PC-3 (cell line): ENCODE data around the gene GNB5. TPM values are rescaled to one million over a fixed set of nuclear protein-coding genes. Genes with fewer than 3 reads are reported as not detected.

Experiments
- ATAC-seq: fragments of 200-7000 bp; cut with Tn5 transposase; 2 replicates; pipeline ENCODE4 v1.9.1; 2020; ENCODE audit warnings: mild to moderate bottlenecking, moderate library complexity
- BruUV-seq: library from RNA; stranded (reverse); fragments of 400-500 nt; replicated peaks from 2 replicates; lab custom pipeline; 2021; lab: Mats Ljungman, UMichigan
- CTCF ChIA-PET: fragments of 300-600 bp; sonication (Branson Sonifier 250); formaldehyde crosslinking; loops from one replicate; lab custom pipeline; 2022; ENCODE audit warnings: antibody characterized with exemption; lab: Charles Lee
- POLR2A ChIA-PET: fragments of 300-600 bp; sonication (Branson Sonifier 250); formaldehyde crosslinking; loops from one replicate; lab custom pipeline; 2022; ENCODE audit warnings: antibody characterized with exemption; ENCODE audit not compliant: unreplicated experiment; lab: Charles Lee
- DNase-seq: peaks from one replicate; pipeline ENCODE4 v3.0.0-alpha.2; 2015
- H2AFZ ChIP-seq: fragments of 300-600 bp; sonication (generic); 2 replicates; pipeline ENCODE4 v1.6.0; 2016; ENCODE audit warnings: antibody characterized with exemption, low read length
- H3F3A ChIP-seq: fragments of 300-600 bp; sonication (generic); one replicate; pipeline ENCODE4 v1.6.0; 2017; ENCODE audit warnings: antibody characterized with exemption, low read length, control low read depth, mild to moderate bottlenecking; ENCODE audit not compliant: unreplicated experiment
- H3K27ac ChIP-seq: fragments of 300-600 bp; sonication (generic); 2 replicates; pipeline ENCODE4 v1.5.1; 2016; ENCODE audit warnings: mild to moderate bottlenecking, low read length
- H3K27me3 ChIP-seq: fragments of 300-600 bp; sonication (generic); 2 replicates; pipeline ENCODE4 v1.6.1; 2016; ENCODE audit warnings: low read length, mixed read lengths
- H3K36me3 ChIP-seq: fragments of 300-600 bp; sonication (generic); 2 replicates; pipeline ENCODE4 v1.6.1; 2016; ENCODE audit warnings: low read depth, mixed run types, low read length, mixed read lengths
- H3K4me1 ChIP-seq: fragments of 300-600 bp; sonication (generic); 2 replicates; pipeline ENCODE4 v1.5.1; 2016; ENCODE audit warnings: low read length; ENCODE audit not compliant: insufficient read depth
- H3K4me2 ChIP-seq: fragments of 300-600 bp; sonication (generic); 2 replicates; pipeline ENCODE4 v1.6.0; 2016; ENCODE audit warnings: low read length
- H3K4me3 ChIP-seq: fragments of 300-600 bp; sonication (generic); 2 replicates; pipeline ENCODE4 v1.5.1; 2016; ENCODE audit warnings: mild to moderate bottlenecking, low read length, mixed read lengths
- H3K79me2 ChIP-seq: fragments of 300-600 bp; sonication (generic); 2 replicates; pipeline ENCODE4 v1.6.1; 2017; ENCODE audit warnings: low read length, mixed read lengths
- H3K9ac ChIP-seq: fragments of 300-600 bp; sonication (generic); 2 replicates; pipeline ENCODE4 v1.6.0; 2016; ENCODE audit warnings: mild to moderate bottlenecking, low read length
- H3K9me2 ChIP-seq: fragments of 300-600 bp; sonication (generic); replicated peaks from 2 replicates; pipeline ENCODE4 v1.6.1; 2016; ENCODE audit warnings: mixed run types, low read length, mixed read lengths
- H3K9me3 ChIP-seq: fragments of 300-600 bp; sonication (generic); 2 replicates; pipeline ENCODE4 v1.6.1; 2016; ENCODE audit warnings: low read length, mixed read lengths
- H4K20me1 ChIP-seq: fragments of 300-600 bp; sonication (generic); 2 replicates; pipeline ENCODE4 v1.6.1; 2016; ENCODE audit warnings: low read length, mixed read lengths
- CTCF ChIP-seq: fragments of 300-600 bp; sonication (generic); conservative IDR thresholded peaks from 2 replicates; pipeline ENCODE4 v1.5.1; 2017; ENCODE audit warnings: antibody characterized with exemption, low read depth, mild to moderate bottlenecking, low read length
- EZH2 ChIP-seq: fragments of 300-600 bp; sonication (generic); IDR thresholded peaks from one replicate; pipeline ENCODE4 v1.6.1; 2017; ENCODE audit warnings: antibody characterized with exemption, mild to moderate bottlenecking, low read length; ENCODE audit not compliant: unreplicated experiment
- EZH2phosphoT487 ChIP-seq: fragments of 300-600 bp; sonication (generic); IDR thresholded peaks from 2 replicates; pipeline ENCODE4 v1.6.1; 2018; ENCODE audit warnings: mild to moderate bottlenecking, antibody characterized with exemption, low read length, borderline replicate concordance
- intact Hi-C: fragments of 100-400 bp; cut with micrococcal nuclease; formaldehyde crosslinking; loops from 2 replicates; pipeline ENCODE4 v1.9.0; 2023
- total RNA-seq: library from RNA; depleted of rRNA; stranded (reverse); fragments of >200 nt; gene quantifications from 2 replicates; pipeline ENCODE4 v1.2.3, GENCODE V29; 2014

The GNB5 gene
- total RNA-seq, 1 experiment from 2014 or later, result 49.3 TPM

- H3K9me2 ChIP-seq, result no peaks in the 10 kb centered on the region
- no peaks in the 10 kb centered on the region for H3K79me2 ChIP-seq
- no peaks in the 10 kb centered on the region for H4K20me1 ChIP-seq
- H3K36me3 ChIP-seq, result no peaks in the 10 kb centered on the region
- H3K4me3 ChIP-seq, result no peak overlapping the region
- no peak overlapping the region for H3K4me2 ChIP-seq
- no peak overlapping the region for H2AFZ ChIP-seq
- TF ChIP-seq CTCF (no peak), EZH2 (no peak)
- H3K27ac ChIP-seq, result no peak overlapping the region
- ChIA-PET POLR2A (interaction anchor here (0.6 kb wide), 1 partner anchor 55 kb away, joined by 3 read pairs; no protein-coding TSS in a partner anchor), CTCF (no interaction called here)
- BruUV-seq, result no TSS peak
- no peaks in the 10 kb centered on the region for H3K4me1 ChIP-seq
- no peaks in the 10 kb centered on the region for H3K9me3 ChIP-seq
- ATAC-seq (no peak), DNase-seq (no peak)
- H3F3A ChIP-seq, result no peaks in the 10 kb centered on the region
- H3K27me3 ChIP-seq, result no peaks in the 10 kb centered on the region
- H3K9ac ChIP-seq, result no peak overlapping the region
- intact Hi-C loops, result no loop called here
Observed at GRCh38 chr15:52137432-52138357, 53.5 kb downstream of the GNB5 start.

- H3K9ac ChIP-seq, result no peak overlapping the region
- no peaks in the 10 kb centered on the region for H3K27me3 ChIP-seq
- no TSS peak for BruUV-seq
- H3K79me2 ChIP-seq, result no peaks in the 10 kb centered on the region
- H3K9me3 ChIP-seq, result no peaks in the 10 kb centered on the region
- H3K4me1 ChIP-seq, result no peaks in the 10 kb centered on the region
- no peaks in the 10 kb centered on the region for H3F3A ChIP-seq
- intact Hi-C loops, result no loop called here
- DNase-seq (no peak), ATAC-seq (no peak)
- H2AFZ ChIP-seq, result no peak overlapping the region
- POLR2A ChIA-PET, result no interaction called here
- no peak for TF ChIP-seq EZH2phosphoT487
- no peak for TF ChIP-seq EZH2
- no peak for TF ChIP-seq CTCF
- H3K36me3 ChIP-seq, result no peaks in the 10 kb centered on the region
- CTCF ChIA-PET, result no interaction called here
- no peak overlapping the region for H3K4me2 ChIP-seq
- H3K27ac ChIP-seq, result no peak overlapping the region
- no peak overlapping the region for H3K4me3 ChIP-seq
- no peaks in the 10 kb centered on the region for H4K20me1 ChIP-seq
- no peaks in the 10 kb centered on the region for H3K9me2 ChIP-seq
Observed at GRCh38 chr15:52136442-52136980, 54.7 kb downstream of the GNB5 start.
